Hindlimb muscle (tissue), 1 donor: ENCODE data around the gene ANGPTL1. TPM values are rescaled to one million over a fixed set of nuclear protein-coding genes. Genes with fewer than 3 reads are reported as not detected.

Experiments used
- DNase-seq: peaks from one replicate; pipeline ENCODE4 v3.0.0-alpha.2; 2013
- polyA plus RNA-seq: library from polyadenylated mRNA; unstranded; fragments of 120-200 nt; gene quantifications from one replicate; pipeline ENCODE4 v1.2.1, GENCODE V29; 2013; ENCODE audit not compliant: insufficient read length

Gene ANGPTL1, protein sequence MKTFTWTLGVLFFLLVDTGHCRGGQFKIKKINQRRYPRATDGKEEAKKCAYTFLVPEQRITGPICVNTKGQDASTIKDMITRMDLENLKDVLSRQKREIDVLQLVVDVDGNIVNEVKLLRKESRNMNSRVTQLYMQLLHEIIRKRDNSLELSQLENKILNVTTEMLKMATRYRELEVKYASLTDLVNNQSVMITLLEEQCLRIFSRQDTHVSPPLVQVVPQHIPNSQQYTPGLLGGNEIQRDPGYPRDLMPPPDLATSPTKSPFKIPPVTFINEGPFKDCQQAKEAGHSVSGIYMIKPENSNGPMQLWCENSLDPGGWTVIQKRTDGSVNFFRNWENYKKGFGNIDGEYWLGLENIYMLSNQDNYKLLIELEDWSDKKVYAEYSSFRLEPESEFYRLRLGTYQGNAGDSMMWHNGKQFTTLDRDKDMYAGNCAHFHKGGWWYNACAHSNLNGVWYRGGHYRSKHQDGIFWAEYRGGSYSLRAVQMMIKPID
- 42.8 TPM for polyA plus RNA-seq

DNA sequence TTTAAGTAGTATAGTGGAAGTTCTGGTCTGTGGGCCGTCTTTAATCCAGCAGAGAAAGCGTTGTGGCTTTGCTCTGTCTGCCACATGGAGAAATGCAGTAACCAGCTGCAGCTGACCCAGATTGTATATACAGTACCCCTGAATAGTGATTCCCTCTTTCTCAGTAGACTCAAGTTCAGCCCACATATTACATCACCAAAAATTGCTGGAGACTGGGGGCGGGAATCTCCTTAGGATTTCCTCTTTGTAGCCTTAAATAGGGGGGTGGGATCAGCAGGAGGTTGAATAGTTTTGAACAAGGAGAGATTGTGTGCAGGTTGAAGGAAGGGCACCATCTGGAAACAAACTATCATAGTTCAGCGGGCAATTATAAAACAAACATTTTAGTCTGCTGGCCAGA lies at the start of gene ANGPTL1:
Gene ANGPTL1 (minus strand): TSS at position 134 of the 400 bp plus-strand sequence. CDS start 5,301 bp downstream, outside the sequence.
- DNase-seq = peak; percentile 83

DNA sequence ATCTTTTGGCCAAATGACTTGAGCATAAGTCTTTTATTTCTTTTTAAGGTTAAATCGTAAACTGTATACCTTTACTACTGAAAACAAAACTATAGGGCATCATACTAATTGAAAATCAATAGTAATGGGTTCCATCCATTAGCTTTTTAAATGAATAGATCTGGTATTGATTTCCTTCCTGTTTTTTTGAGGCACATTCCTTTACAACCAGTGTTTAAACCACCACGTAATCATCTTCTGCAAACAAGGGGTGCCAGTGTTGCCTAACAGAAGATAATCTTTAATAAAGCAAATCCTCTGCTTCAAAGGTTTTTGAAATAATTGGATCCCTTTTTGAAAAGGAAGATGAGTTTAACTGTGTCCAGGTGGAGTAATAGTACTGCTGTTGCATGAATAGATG lies 48.7 kb upstream of the ANGPTL1 start:
- DNase-seq = no peak

DNA sequence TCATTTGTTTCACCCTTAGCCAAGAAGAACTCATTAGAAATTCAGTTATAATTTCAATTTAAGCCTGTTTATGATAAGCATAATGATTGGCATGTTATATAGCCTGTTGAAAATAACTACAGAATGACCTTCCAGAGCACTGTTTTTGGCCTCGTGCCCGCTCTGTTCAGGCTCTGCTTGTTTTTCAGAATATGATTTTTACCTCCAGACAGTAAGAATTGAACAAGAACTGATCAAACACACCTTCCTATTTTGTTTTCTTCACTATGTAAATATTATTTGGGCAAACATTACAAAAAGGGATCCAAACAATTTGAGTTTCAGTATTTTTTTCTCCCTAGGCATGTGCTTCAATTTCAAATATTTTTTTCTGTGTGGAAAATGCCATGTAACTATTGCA lies 48.1 kb upstream of the ANGPTL1 start:
- DNase-seq = no peak

DNA sequence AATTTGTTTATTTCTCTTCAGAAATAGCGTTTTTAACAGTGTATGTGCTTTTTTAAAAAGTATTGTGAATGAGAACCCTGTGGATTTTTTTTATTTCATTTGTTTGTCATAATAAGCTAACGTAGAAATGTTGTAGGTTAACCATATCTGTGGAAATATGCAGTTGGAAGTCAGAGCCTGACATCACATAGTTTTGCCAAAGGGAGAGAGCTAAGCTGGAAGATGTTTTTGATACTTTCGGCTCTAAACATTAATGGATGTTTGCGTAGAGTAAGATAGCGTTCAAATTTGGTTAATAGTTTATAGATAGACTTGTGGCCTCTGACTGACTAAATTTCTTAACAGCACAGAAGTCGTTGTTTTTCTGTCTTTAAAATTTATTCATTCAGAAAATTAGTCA lies 47.4 kb upstream of the ANGPTL1 start:
- no peak for DNase-seq

DNA sequence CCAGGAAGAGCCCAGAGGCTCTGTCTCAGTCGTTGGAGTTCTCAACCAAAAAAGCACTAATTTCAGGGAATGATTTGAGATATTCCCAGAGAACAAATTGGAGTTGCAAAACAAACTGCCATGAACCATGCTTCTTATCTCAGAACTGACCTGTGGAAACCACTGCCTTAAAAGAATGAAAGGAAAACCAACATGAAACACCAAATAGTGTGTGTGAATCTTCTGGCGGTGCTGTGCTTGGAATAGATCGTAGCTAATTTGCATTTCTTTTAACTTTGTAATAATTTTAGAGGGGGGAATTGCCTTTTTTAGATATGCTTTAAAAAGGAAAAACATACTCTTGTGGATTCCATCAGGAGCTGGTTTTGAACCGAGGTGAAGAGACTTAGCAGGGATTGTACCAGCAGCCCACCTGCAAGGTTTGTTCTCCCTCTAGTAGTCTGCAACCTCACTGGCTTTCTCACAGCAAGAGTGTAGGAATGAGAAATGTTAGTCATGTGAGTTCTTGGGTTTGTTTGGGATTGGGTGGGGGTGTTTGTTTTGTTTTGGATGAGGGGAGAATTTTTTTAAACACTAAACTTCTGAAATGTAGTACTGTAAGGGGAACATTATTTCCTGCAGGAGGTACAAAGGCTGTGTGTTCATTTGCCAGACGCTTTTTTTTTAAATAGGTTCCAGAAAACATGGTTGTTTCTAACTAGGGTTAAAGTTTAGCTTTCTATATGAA lies 45.7 kb upstream of the ANGPTL1 start:
- no peak for DNase-seq

DNA sequence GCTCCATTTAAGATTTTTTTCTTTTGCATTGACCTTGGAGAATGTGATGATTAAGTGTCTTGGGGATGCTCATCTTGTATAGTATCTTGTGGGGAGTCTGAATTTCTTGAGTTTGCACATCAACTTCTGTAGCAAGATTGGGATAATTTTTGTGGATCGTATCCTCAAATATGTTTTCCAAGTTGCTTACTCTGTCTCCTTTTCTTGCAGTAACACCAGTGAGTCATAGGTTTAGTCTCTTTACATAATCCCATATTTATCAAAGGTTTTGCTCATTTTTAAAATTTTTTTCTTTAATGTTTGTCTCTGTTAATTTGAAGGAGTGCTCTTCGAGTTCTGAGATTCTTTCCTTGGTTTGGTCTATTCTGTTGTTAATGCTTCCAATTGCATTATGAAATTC lies 41.7 kb upstream of the ANGPTL1 start:
- DNase-seq = no peak

DNA sequence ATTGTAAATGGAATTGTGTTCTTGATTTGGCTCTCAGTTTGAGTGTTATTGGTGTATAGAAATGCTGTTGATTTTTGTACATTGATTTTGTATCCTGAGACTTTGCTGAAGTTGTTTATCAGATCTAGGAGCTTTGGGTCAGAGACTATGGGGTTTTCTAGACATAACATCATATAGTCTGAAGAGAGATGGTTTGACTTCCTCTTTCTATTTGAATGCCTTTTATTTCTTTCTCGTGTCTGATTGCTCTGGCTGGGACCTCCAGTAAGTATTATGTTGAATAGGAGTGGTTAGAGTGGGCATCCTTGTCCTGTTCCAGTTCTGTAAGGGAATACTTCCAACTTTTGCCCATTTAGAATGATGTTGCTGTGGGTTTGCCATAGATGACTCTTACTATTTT lies 39.1 kb upstream of the ANGPTL1 start:
- no peak for DNase-seq

DNA sequence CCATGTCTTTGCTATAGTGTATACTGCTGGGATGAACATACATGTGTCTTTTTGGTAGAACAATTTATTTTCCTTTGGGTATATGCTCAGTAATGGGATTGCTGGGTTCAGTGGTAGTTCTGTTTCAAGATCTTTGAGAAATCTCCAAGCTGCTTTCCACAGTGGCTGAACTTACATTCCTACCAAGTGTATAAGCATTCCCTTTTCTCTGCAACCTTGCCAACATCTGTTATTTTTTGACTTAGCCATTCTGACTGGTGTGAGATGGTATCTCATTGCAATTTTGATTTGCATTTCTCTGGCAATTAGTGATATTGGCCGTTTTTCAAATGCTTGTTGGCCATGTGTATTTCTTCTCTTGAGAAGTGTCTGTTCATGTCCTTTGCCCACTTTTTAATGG lies 37.5 kb upstream of the ANGPTL1 start:
- no peak for DNase-seq

DNA sequence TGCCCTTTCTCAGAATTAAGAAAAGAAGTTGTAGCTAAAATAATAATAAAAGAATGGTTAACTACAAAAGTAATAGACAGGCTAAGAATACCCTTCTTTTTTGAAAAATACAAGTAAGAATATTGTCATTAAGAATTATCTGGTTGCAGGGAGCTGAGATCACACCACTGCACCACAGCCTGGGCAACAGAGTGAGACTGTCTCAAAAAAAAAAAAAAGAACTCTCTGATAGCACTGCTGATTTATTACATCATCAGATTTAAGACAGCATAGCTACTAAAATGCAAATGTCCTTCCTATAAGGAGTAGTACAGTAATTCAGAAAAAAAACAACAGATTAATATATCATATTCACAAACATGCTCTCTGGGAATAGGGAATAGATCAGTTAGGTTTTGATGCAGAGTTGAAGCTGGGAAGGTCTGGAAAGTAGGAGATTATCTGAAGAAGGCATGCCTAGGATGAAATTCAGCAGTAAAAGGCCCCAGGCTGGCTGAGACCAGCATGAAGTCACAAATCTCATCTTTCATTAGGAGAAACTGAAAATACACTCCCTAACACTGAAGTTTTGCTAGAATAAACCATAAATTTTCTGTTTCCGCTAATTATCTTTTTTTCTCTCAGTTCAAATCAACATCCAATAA lies 30.7 kb upstream of the ANGPTL1 start:
- no peak for DNase-seq

DNA sequence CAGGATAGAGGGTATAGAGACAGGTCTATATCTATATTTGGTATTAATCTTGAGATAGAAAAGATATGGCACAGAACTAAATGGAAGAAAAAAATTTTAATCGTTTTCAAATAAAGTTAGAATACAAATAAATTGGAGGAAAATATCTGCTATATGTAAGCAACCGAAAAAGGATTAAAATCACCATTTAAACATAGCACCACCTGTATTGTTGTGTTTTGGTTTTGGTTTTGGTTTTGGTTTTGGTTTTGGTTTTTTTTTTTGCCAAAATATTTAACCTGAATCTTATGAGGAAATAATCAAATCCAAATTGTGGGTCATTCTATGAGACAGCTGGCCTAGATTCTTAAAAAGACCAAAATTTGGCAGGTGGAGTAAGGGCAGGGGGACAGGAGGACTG lies 28.5 kb upstream of the ANGPTL1 start:
- DNase-seq = no peak

DNA sequence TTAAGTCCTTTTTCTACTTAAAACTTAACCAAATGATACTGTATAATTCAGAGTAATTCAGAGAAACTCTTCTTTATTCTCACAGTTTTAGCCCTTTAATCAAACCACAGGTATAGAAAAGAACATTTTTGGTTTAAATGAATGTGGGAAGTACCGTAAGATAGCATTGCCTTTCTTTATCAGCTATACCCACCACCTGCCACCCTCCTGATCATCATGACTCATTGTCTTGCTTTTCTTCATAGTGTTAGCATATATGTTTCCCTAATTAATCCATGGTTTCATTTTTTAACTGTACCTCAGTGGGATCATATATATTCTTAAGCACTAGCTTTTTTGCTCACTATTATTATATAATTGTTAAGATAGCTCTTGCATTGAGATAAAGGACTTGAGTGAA lies 27.5 kb upstream of the ANGPTL1 start:
- DNase-seq = no peak

DNA sequence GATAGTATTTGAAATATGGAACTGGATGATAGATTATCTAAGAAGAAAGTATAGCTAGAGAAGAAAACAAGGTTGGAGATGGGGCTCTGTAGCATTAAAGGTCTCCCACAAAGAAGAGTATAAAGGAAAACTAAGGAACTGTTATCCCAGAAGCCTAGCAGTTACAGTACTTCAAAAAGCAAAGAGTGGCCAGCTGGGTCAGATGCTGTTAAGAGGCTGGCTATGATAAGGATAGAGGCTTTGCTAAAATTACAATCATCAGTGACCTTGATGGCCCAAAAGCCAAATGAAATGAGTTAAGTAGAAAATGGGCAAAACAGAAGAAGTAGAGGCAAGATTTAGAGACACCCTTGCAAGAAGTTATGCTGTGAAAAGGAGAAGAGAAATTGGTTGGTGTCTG lies 25.1 kb upstream of the ANGPTL1 start:
- no peak for DNase-seq

DNA sequence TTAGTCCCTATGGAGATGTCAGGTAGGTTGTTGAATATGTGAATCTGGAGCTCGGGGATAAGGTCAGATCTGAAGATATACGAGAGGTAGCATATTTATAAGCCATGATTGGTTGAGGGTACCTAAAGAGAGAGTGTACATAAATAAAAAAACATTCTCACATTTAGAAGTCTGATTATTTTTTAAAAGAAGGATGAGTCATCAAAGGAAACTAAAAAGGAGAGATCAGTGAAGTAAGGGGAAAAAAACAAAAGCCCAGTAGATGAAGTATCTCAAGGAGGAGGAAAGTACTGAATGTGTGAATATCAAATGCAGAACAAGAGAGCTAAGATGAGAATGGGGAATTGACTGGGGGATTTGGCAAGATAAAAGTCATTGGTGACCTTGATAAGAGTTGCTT lies 15.7 kb upstream of the ANGPTL1 start:
- no peak for DNase-seq

DNA sequence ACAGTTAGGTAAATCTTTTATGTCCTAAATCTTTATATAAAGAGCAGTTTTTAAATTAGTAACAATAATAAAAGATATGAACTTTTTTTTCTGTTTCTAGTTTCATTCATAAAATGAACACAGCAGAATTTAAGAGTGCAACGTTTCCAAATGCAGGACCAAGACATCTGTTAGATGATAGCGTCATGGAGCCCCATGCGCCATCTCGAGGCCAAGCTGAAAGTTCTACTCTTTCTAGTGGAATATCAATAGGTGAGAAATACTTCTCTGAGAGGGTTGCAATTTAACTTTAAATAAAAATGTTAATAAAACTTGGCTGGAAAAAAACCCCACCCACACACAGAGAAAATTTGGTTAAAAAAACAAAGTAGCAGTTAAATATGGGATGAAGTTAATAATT lies 15.0 kb upstream of the ANGPTL1 start:
- no peak for DNase-seq

DNA sequence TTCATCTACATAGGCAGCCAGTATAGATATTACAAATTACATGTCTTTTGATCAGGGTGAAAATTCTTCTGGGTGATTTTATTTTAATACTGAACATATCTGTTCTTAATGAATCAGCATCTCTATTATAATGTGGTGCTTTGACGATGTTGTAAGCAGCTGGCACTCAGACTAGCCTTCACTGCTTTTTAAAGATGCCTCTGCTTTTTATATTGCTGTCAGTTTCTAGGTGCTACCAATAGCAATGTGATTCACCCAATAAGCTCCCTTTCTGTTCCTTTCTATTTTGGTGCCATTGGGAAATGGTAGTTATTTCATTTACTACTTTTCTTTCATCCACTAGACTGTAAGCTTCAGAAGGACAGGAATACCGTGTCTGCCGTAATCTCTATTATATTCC lies 11.1 kb upstream of the ANGPTL1 start:
- DNase-seq = no peak

DNA sequence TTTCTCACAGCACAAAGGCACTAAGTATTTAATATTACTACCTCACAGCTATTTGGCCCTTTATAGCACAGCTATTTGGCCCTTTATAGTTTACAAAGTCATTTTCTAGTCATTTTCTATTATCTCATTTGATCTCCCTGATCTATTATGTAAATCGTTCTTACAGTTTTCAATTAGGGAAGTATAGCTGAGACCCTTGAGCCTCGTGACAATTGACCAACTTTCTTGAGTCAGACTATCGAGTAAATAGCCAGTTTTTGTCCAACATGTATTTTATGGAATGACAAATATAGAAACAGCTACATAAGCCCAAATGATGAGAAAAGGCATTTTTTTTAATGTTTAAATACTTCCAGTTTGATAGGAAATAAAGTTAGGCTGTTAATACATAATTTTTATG lies 7.0 kb upstream of the ANGPTL1 start:
- no peak for DNase-seq

DNA sequence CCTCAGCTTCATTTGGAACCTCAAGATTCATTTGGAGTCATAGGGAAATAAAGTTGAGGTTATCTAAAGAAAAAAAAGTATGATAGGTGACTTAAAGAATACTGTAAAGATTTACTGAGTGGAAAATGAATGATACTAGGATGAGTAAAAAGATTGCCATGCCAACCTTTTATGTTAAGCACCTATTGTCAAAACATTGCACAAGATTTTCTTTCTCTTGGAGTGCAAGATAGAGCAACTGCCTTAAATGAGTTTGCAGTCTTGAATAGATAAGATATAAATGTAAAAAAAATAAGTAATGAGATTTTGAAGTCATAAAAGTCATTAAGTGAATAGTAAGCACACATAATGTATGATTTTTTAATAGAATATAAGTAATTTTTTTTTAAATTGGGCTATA lies 5.1 kb upstream of the ANGPTL1 start:
- no peak for DNase-seq

DNA sequence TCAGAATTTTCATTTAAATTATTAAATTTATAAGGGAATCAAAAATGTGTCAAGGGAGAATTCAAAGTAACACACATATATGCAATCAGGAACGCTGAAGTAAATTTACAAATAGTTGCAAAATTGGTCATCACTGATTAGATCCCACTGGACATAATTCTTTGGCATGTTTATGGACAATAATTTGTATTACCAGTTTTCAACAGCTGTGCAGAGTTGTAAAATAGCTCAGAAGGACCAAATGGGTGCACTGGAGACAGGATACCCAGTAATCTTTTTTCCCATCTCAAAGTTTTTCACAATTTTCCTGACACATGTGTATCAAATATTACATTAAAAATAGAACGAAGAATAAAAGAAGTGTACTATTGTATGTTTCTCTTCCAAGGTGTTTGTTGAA lies 4.1 kb upstream of the ANGPTL1 start:
- DNase-seq = no peak

DNA sequence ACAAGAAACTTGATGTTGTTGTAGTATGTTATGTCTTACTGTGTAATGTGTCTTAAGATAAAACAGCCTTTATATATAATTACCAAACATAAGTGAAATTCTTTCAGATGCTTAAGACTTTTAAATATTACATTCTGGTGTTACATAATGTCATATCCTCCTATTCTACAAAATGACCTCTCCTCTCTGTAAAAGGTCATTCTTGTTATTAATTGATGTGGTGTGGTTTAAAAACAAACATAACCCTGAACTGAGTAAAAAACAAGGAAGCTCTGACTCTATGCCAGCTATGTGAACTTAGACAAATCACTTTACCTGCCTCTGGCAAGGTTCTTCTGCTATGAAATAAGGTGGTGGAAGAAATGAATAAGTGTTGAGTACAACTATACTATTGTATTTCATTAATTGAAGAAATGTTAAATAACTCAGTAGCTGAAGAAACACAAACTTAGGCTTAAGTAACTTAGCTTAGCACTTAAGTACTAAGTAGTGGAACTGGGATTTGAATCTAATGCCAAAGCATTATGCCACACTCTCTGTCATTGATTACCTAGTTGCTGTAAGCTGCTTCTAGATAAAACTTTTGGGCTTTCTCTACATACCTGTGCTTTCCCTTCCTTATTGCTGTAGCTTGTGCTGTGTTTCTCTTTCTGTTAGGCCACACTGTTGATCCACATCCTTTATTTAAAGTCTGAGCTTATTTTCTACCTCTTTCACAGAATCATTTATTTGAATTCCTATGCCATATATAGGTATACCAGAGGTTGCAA lies 859 bp upstream of the ANGPTL1 start:
- DNase-seq = no peak

DNA sequence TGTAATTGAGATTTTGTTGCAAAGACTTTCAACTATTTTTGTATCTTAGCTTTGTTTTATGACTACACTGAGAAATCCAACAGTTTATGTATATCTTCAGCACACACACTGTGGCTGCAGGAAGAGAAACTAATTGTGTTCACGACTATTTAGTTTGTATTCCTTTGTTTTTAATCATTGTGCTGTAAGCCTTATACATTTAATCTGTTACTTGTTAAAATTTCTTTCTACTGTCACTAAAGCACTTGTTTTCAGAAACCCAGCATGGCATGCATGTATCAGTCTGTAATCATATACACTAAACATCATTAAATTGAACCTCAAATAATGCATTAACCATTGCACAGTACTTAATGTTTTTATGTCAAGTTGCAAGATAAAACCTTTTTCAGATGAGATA lies 656 bp downstream of the ANGPTL1 start:
- DNase-seq = no peak

DNA sequence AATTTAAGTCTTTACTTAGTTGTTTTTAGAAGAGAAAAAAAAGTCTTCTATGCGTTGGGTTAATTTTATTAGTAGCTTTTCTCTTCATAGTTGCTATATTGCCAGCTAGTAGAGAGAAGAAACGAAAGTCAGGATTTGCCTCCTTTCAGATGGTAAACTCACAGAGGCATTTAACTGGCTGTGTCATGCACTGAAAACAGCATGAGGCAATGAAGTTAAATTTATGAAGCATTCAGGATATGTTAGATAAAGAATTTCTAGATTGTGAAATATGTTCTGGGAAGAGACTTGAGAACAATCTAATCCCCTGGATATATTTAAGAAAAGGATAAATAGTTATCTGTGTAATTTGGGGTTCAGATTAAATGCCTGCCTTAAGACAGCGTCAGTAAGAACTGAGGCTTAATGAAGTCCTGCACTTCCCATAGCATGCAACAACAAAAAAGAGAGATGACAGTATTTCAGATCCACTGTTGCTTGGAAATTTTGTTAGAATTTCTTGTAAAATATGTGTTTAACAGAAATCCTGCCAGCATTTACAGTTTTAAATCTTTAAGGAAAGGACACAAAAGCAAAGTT lies 1.7 kb downstream of the ANGPTL1 start:
- no peak for DNase-seq

DNA sequence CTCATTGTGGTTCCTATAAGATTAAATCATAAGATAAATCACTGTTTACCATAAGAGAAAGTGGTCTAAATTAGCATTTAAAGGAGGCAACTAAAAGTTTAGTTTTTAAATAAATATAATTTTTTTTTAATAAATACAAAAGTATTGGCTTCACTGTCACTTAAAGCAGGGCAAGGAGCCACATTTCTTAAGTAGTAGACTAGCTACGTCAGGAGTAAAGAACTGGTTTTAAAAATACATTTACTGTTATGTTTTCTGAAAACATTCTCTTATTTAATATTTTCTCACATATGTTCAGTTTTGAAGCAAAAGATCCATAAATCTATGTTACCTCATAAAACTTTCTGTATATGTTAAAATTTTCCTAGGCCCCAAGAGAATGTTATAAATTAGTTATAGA lies 2.2 kb downstream of the ANGPTL1 start:
- no peak for DNase-seq
